Heart right ventricle (tissue), 16 donors: ENCODE data around the gene MFSD2A. TPM values are rescaled to one million over a fixed set of nuclear protein-coding genes. Genes with fewer than 3 reads are reported as not detected.

Experiments used
- ATAC-seq, 8 donors: fragments of 200-7000 bp; cut with Tn5 transposase; one replicate each; pipeline ENCODE4 v1.9.1; 2020; ENCODE audit warnings: mild to moderate bottlenecking in 8 of 8, moderate library complexity in 8 of 8, moderate number of reproducible peaks in 1 of 8
- DNase-seq, 2 donors: peaks; one replicate each; pipeline ENCODE4 v3.0.0-alpha.2; 2020
- H3K27ac ChIP-seq, 10 donors: fragments of 200-600 bp; sonication (generic) in 2 of 10; one replicate each; pipeline versions ENCODE4 v1.5.0 to v1.8.0; 2020 to 2022; ENCODE audit warnings: mild to moderate bottlenecking in 3 of 10
- H3K27me3 ChIP-seq, 7 donors: fragments of 200-600 bp; one replicate each; pipeline ENCODE4 v1.8.0; 2021 to 2022; ENCODE audit warnings: mild to moderate bottlenecking in 2 of 7
- H3K36me3 ChIP-seq, 9 donors: fragments of 200-600 bp; sonication (generic) in 1 of 9; one replicate each; pipeline versions ENCODE4 v1.5.0 to v1.8.0; 2020 to 2022; ENCODE audit warnings: mild to moderate bottlenecking in 2 of 9
- H3K4me1 ChIP-seq, 9 donors: fragments of 200-600 bp; sonication (generic) in 1 of 9; one replicate each; pipeline versions ENCODE4 v1.5.0 to v1.8.0; 2020 to 2022; ENCODE audit warnings: mild to moderate bottlenecking in 4 of 9
- H3K4me3 ChIP-seq, 10 donors: fragments of 200-600 bp; sonication (generic) in 2 of 10; one replicate each; pipeline versions ENCODE4 v1.5.0 to v1.8.0; 2020 to 2022; ENCODE audit warnings: mild to moderate bottlenecking in 7 of 10, moderate library complexity in 2 of 10
- H3K9me3 ChIP-seq, 11 donors: fragments of 200-600 bp in 10 of 11; sonication (generic) in 2 of 11; one replicate each; pipeline versions ENCODE4 v1.5.0 to v1.8.0; 2013 to 2022; ENCODE audit warnings: mild to moderate bottlenecking in 2 of 11, control low read depth in 1 of 11, moderate library complexity in 1 of 11
- WGBS, 2 donors: extraction: QIAGEN DNeasy Blood & Tissue Kit; methylation state at CpG; one replicate each; pipeline ENCODE4 v1.1.7; 2013; ENCODE audit warnings: inconsistent platforms in 1 of 2; 5-methylcytosine and 5-hydroxymethylcytosine counted together
- intact Hi-C, 10 donors: fragments of 100-400 bp; cut with DNase I; formaldehyde crosslinking; loops; one replicate each; pipeline versions ENCODE4 v1.11.1 to v1.14.2; 2022
- polyA plus RNA-seq, 2 donors: library from polyadenylated mRNA; stranded (reverse); fragments of 200-250 nt; gene quantifications; one replicate each; pipeline ENCODE4 v1.2.3, GENCODE V29; 2013
- total RNA-seq, 10 donors: library from RNA; stranded (reverse); fragmentation: NEBNext Ultra II Directional in 3 of 10; extraction: Animal tissue kit (Norgen Biotek cat#: 25700) in 3 of 10; gene quantifications; one replicate each; pipeline versions ENCODE4 v1.2.1 to v1.2.4, GENCODE V29; 2021 to 2023
- TF ChIP-seq, protein P1 (sequence below), 9 donors: fragments of 200-600 bp; sonication (generic) in 2 of 9; IDR thresholded peaks; one replicate each; pipeline versions ENCODE4 v1.5.0 to v1.8.0; 2021 to 2022; ENCODE audit warnings: antibody characterized with exemption in 9 of 9, mild to moderate bottlenecking in 5 of 9, moderate library complexity in 1 of 9
- donor health status: Arrhythmogenic right ventricular cardiomyopathy.
- donor health status: ischemic (EF 13 %, LVEDD 7.1; RV severe dilation, severe dysfunction).
- donor health status: healthy with polysubstance abuse.
- donor health status: DM: no; HTN: yes; CAD: no.
- donor health status: DM: no; HTN: no; CAD: no.
- donor health status: ischemic (EF 25% LVEDD 6.9; RV normal size, moderate dysfunction).
- donor health status: ischemic (EF 25% LVEDD 5.7; RV mildly dilated, moderate dysfunction).
- donor health status: healthy.
- donor health status: DM: yes; HTN: yes; CAD: no.
- donor health status: Ischemic cardiomyopathy.
- donor health status: ischemic (EF 35%, LVEDD 5.7; RV mildly dilated, moderate dysfunction).
- donor health status: nonischemic (EF 11% LVEDD 7.7; RV severe dilation, severe dysfunction).
- donor health status: DM: yes; HTN: yes; CAD: no.
- donor health status: PGD.
- donor health status: ischemic (EF 29% LVEDD 5.4; RV normal size, mild dysfunction).
- donor health status: nonischemic (EF 23%, LVEDD 6.1; RV moderate dilation, normal function).

MFSD2A gene
- total and polyA plus RNA-seq, 12 donors: 0.15 to 5.6 (median 0.45) TPM; not detected in 2

DNA sequence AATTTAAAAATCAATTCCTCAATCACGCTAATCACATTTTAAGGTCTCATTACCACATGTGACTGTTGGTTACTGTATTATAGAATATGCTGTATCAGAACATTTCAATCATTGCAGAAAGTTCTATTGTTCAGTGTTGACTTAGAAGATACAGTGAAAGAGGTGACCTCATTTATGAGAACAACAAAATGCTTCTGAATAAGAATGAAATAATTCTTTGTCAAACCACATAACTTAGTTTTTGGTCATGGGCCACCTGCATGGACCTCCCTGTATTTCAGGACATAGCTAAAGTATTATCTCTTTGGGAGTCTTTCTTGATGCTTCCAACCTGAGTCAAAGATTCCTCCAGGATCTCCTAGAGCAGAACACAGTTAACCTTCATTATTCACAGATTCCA lies 22.3 kb downstream of the MFSD2A start:
- DNase-seq (no peak), ATAC-seq (no peak)
- intact Hi-C loops: loop anchor here in 1 of 10 donors (10.0 kb wide), 1 partner anchor 58 kb away; no protein-coding TSS in a partner anchor
- WGBS, 2 donors: 94 to 97% methylated on average over 1 of the region's 1 CpG
- Histone ChIP-seq H3K9me3 (no peaks in the 10 kb centered on the region), H3K4me1 (peaks cover 0 to 6% (median 0%) of the 10 kb centered on the region in 9 donors), H3K36me3 (no peaks in the 10 kb centered on the region), H3K4me3 (no peak overlapping the region), H3K27ac (no peak overlapping the region), H3K27me3 (peaks cover 0 to 16% (median 0%) of the 10 kb centered on the region in 7 donors)
- TF ChIP-seq, protein P1, sequence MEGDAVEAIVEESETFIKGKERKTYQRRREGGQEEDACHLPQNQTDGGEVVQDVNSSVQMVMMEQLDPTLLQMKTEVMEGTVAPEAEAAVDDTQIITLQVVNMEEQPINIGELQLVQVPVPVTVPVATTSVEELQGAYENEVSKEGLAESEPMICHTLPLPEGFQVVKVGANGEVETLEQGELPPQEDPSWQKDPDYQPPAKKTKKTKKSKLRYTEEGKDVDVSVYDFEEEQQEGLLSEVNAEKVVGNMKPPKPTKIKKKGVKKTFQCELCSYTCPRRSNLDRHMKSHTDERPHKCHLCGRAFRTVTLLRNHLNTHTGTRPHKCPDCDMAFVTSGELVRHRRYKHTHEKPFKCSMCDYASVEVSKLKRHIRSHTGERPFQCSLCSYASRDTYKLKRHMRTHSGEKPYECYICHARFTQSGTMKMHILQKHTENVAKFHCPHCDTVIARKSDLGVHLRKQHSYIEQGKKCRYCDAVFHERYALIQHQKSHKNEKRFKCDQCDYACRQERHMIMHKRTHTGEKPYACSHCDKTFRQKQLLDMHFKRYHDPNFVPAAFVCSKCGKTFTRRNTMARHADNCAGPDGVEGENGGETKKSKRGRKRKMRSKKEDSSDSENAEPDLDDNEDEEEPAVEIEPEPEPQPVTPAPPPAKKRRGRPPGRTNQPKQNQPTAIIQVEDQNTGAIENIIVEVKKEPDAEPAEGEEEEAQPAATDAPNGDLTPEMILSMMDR (IDR thresholded peaks at IDR 0.05): no peak

DNA sequence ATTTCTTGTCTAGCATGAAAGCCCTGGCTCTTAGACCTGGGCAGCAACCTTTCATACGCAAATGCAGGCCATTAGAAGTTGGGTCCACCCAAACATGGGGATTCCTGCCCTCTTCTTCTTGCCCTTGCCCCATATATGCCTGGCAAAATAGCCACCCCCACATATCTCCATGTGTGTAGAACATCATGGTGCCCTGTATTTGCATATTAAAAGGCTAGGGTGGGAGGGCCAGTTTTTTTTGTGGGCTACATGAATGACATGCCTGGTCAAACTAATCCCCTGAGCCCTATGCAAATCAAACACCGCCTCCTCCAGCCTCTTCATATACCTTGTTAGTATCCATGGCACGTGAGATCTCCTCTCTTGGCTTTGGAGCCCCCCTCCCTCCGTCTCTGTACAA lies 24.7 kb downstream of the MFSD2A start:
- H3K27me3 ChIP-seq: peaks cover 0 to 10% (median 0%) of the 10 kb centered on the region in 7 donors
- 93% methylated on average over 4 of the region's 4 CpGs for WGBS, 2 donors
- H3K27ac ChIP-seq: no peak overlapping the region
- no peaks in the 10 kb centered on the region for H3K4me1 ChIP-seq
- DNase-seq (no peak), ATAC-seq (no peak)
- H3K9me3 ChIP-seq: no peaks in the 10 kb centered on the region
- H3K4me3 ChIP-seq: no peak overlapping the region
- TF ChIP-seq, protein P1 (IDR thresholded peaks at IDR 0.05): no peak
- intact Hi-C loops: loop anchor here in 1 of 10 donors (10.0 kb wide), 1 partner anchor 55 kb away; no protein-coding TSS in a partner anchor
- no peaks in the 10 kb centered on the region for H3K36me3 ChIP-seq

DNA sequence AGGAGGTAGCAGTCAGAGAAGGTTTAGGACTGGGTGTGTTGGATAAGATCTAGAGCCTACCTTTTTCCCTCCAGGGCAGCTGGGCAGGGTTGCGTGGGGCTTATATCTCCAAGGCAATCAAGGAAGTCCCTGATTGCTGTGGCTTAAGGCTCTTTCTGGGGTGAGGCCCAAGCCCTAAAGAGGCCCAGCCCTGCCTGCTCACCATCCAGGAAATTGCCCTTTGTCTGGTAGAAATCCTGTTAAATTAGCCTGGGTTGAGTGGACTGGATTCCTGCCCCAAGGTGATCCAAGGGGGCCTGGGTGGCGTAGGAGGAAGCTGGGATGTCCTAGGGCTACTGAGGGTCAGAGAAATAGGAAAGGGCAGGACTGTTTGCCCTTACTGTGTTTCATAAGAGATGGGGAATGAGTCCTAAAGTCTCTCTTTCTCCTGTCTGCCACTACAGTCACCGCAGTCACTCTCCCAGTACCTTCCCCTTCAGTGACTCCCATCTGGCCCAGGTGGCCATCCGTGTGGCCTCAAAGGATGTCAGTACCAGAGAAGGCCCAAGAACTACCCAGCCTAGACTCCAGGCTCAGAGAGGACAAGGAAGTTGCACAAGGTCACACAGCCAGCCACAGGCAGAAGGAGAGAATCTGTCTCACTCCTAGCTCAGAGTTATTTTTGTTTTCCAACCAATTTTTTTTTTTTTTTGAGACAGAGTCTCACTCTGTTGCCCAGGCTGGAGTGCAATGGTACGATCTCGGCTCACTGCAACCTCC lies 25.8 kb downstream of the MFSD2A start:
- ATAC-seq: no peak
- intact Hi-C loops: no loop called here
- Histone ChIP-seq H3K27me3 (peaks cover 0 to 1% (median 0%) of the 10 kb centered on the region in 7 donors), H3K36me3 (no peaks in the 10 kb centered on the region), H3K4me3 (no peak overlapping the region), H3K27ac (no peak overlapping the region), H3K4me1 (no peaks in the 10 kb centered on the region), H3K9me3 (no peaks in the 10 kb centered on the region)
- DNase-seq: no peak
- TF ChIP-seq, protein P1 (IDR thresholded peaks at IDR 0.05): no peak
- WGBS, 2 donors: 82 to 85% methylated on average over 6 of the region's 6 CpGs

DNA sequence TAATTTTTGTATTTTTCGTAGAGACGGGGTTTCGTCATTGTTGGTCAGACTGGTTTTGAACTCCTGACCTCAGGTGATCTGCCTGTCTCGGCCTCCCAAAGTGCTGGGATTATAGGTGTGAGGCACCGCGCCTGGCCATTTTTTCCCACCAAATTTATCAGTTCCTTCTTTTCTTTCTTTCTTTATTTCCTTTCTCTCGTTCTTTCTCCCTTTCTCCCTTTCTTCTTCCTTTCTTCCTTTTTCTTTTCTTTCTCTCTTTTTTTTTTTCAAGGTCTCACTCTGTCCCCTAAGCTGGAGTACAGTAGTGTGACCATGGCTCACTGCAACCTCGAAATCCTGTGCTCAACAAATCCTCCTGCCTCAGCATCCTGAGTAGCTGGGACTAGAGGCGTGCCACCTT lies 26.4 kb downstream of the MFSD2A start:
- intact Hi-C loops: no loop called here
- H3K36me3 ChIP-seq: no peaks in the 10 kb centered on the region
- ATAC-seq (no peak), DNase-seq (no peak)
- WGBS, 2 donors: 89 to 93% methylated on average over 9 of the region's 9 CpGs
- H3K27ac ChIP-seq: no peak overlapping the region
- H3K9me3 ChIP-seq: no peaks in the 10 kb centered on the region
- TF ChIP-seq, protein P1 (IDR thresholded peaks at IDR 0.05): no peak
- no peaks in the 10 kb centered on the region for H3K4me1 ChIP-seq
- no peak overlapping the region for H3K4me3 ChIP-seq
- H3K27me3 ChIP-seq: no peaks in the 10 kb centered on the region
